ENCODE measurements around the gene SGPP2. TPM values are rescaled to one million over a fixed set of nuclear protein-coding genes. Genes with fewer than 3 reads are reported as not detected.

The SGPP2 gene
- total RNA-seq, 2 donors from 2014 or later: 0.28 TPM; not detected in 1

GRCh38 chr2:222447131-222447530, 22.8 kb downstream of the SGPP2 start:
- H3K4me1 ChIP-seq (ENCODE audit: control insufficient read depth in 1 of 2, low read depth in 2 of 2): no peaks in the 10 kb centered on the region
- no peak for TF ChIP-seq CTCF (IDR thresholded peaks at IDR 0.05)
- no peak overlapping the region for H3K27ac ChIP-seq
- no peaks in the 10 kb centered on the region for H3K27me3 ChIP-seq (replicated peaks; ENCODE audit: insufficient read depth)
- no peaks in the 10 kb centered on the region for H3K36me3 ChIP-seq
- H3K4me3 ChIP-seq: no peak overlapping the region
- no peaks in the 10 kb centered on the region for H3K9me3 ChIP-seq
- no peak for DNase-seq (ENCODE audit: low spot score)
- ATAC-seq (ENCODE audit: insufficient number of reproducible peaks, low FRiP score, low read depth): no peak

- DNase-seq (ENCODE audit: low spot score) (no peak), ATAC-seq (ENCODE audit: insufficient number of reproducible peaks, low FRiP score, low read depth) (no peak)
- no peaks in the 10 kb centered on the region for H3K27me3 ChIP-seq (replicated peaks; ENCODE audit: insufficient read depth)
- no peak for TF ChIP-seq CTCF (IDR thresholded peaks at IDR 0.05)
- H3K27ac ChIP-seq: no peak overlapping the region
- no peaks in the 10 kb centered on the region for H3K36me3 ChIP-seq
- H3K4me3 ChIP-seq: no peak overlapping the region
- H3K9me3 ChIP-seq: no peaks in the 10 kb centered on the region
- H3K4me1 ChIP-seq (ENCODE audit: control insufficient read depth in 1 of 2, low read depth in 2 of 2): no peaks in the 10 kb centered on the region
These were observed 24.4 kb downstream of the SGPP2 start for GRCh38 chr2:222448748-222449181.

GRCh38 chr2:222450021-222450420, 25.7 kb downstream of the SGPP2 start:
- ATAC-seq (ENCODE audit: insufficient number of reproducible peaks, low FRiP score, low read depth) (no peak), DNase-seq (ENCODE audit: low spot score) (no peak)
- Histone ChIP-seq H3K4me3 (no peak overlapping the region), H3K9me3 (no peaks in the 10 kb centered on the region), H3K27me3 (replicated peaks; ENCODE audit: insufficient read depth) (no peaks in the 10 kb centered on the region), H3K36me3 (no peaks in the 10 kb centered on the region), H3K4me1 (ENCODE audit: control insufficient read depth in 1 of 2, low read depth in 2 of 2) (no peaks in the 10 kb centered on the region), H3K27ac (no peak overlapping the region)
- no peak for TF ChIP-seq CTCF (IDR thresholded peaks at IDR 0.05)

GRCh38 chr2:222451224-222451674, 26.9 kb downstream of the SGPP2 start:
- Histone ChIP-seq H3K27ac (no peak overlapping the region), H3K27me3 (replicated peaks; ENCODE audit: insufficient read depth) (no peaks in the 10 kb centered on the region), H3K4me3 (no peak overlapping the region), H3K9me3 (no peaks in the 10 kb centered on the region), H3K36me3 (no peaks in the 10 kb centered on the region), H3K4me1 (ENCODE audit: control insufficient read depth in 1 of 2, low read depth in 2 of 2) (no peaks in the 10 kb centered on the region)
- DNase-seq (ENCODE audit: low spot score): no peak
- no peak for TF ChIP-seq CTCF (IDR thresholded peaks at IDR 0.05)
- no peak for ATAC-seq (ENCODE audit: insufficient number of reproducible peaks, low FRiP score, low read depth)

GRCh38 chr2:222452422-222452950, 28.1 kb downstream of the SGPP2 start:
- DNase-seq (ENCODE audit: low spot score) (no peak), ATAC-seq (ENCODE audit: insufficient number of reproducible peaks, low FRiP score, low read depth) (no peak)
- no peaks in the 10 kb centered on the region for H3K4me1 ChIP-seq (ENCODE audit: control insufficient read depth in 1 of 2, low read depth in 2 of 2)
- H3K27ac ChIP-seq: no peak overlapping the region
- TF ChIP-seq CTCF (IDR thresholded peaks at IDR 0.05): no peak
- H3K9me3 ChIP-seq: no peaks in the 10 kb centered on the region
- H3K36me3 ChIP-seq: no peaks in the 10 kb centered on the region
- no peaks in the 10 kb centered on the region for H3K27me3 ChIP-seq (replicated peaks; ENCODE audit: insufficient read depth)
- H3K4me3 ChIP-seq: no peak overlapping the region
